GM04504 (cell line): ENCODE data around the gene STK16.

Source experiments
- DNase-seq: peaks from one replicate; pipeline ENCODE4 v3.0.0-alpha.2; 2012; ENCODE audit warnings: low read depth

Gene STK16

GRCh38 chr2:219214141-219214540 lies 31.1 kb upstream of the STK16 start:
- DNase-seq = no peak

DNA sequence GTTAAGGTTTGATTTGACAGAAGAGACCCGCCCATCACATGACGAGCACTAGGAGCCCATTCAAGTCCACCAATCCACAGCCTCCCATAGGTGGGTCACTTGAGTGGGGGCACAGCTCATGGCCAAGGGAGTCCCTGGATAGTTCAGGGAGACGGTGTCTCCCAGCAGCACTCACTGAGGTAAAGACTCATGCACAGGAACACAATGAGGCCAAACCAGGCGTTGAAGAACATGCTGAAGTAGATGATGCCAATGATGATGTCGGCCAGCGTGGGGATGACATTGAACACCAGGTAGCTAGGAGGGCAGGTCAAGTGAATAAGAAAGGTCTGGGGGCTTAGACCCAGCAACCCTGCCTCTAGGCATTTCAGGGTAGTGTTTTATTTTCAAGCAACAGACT lies 30.5 kb upstream of the STK16 start:
- no peak for DNase-seq

- no peak for DNase-seq
Observed at GRCh38 chr2:219215871-219216534, 29.3 kb upstream of the STK16 start.

GRCh38 chr2:219216535-219216915 lies 28.8 kb upstream of the STK16 start:
- no peak for DNase-seq

DNA sequence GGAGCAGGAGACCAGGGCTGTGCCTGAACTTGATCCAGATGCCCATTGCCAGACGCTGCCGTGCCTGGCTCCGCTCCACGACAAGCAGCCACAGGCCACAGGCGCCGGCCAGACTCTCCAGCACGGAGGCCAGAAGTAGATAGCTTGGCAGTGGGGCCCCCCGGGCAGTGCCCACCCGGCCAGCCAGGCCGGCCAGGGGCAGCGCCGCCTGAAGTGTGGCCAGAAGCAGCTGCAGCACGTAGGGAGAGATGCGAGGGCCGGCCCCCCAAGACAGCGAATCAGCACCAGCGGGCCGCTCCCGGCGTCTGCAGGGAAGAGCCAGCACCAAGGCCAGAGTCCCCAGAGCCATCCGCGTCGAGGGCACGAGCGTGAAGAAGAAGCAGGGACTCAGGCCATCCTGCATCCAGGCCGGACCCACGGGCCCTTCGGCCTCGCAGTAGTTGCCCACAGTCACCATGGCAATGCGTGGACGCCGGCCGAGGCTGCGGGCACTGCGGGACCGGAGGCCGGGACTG lies 27.0 kb upstream of the STK16 start:
- DNase-seq = peak; percentile 44

DNA sequence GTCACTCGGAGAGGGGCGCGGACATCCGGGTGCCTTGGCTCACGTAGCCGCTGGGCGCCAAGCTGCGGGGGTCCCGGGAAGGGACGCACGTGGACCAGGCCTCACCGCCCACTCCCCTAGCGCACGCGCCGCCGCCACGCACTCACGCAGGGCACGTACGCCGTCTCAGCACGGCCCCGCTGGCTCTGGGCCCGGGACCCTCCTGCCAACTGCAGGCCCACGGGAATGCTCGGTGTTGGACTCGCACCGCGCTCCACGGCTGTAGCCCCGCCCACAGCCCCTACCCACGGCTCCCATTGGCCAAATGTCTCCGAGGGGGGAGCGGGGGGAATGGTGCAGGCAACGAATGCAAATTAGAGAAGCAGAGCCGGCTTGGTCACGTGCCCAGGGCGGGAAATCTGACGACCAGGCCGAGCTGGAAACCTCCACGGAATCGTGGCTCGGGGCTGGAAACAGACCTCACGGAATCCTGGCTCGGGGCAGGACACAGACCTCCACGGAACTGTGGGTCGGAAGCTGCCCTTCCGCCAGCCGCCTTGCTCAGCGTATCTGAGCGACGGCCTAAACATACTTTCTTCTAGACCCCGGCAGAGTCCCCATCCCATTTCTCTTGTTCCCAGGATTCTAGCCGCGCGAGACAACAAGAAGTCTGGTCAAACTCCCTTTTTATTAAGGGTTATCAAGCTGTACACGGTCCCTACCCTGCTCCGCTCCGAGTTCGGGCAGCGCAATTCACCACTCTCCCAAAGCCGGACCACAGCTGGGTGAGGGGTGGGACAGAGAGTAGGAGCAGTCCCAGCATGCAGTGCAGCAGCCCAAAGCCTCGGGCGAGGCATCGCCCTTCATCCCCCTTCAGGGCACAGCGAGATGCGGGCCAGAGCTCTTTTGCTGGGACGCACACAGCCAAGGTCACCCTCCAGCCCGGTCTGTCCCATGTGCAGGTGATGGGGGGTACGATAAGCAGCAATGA lies 26.3 kb upstream of the STK16 start, which contains the start of gene ABCB6:
ABCB6 (minus strand) TSS at position 227 of the 970 bp plus-strand sequence. CDS start 285 bp downstream, outside the sequence.
- DNase-seq = peak; percentile 84

GRCh38 chr2:219219784-219220532 lies 25.3 kb upstream of the STK16 start:
- no peak for DNase-seq

- DNase-seq = no peak
Observed at GRCh38 chr2:219220652-219221402, 24.5 kb upstream of the STK16 start.

GRCh38 chr2:219221957-219222518 lies 23.2 kb upstream of the STK16 start:
- DNase-seq = no peak

GRCh38 chr2:219223831-219224610 lies 21.3 kb upstream of the STK16 start:
- no peak for DNase-seq

DNA sequence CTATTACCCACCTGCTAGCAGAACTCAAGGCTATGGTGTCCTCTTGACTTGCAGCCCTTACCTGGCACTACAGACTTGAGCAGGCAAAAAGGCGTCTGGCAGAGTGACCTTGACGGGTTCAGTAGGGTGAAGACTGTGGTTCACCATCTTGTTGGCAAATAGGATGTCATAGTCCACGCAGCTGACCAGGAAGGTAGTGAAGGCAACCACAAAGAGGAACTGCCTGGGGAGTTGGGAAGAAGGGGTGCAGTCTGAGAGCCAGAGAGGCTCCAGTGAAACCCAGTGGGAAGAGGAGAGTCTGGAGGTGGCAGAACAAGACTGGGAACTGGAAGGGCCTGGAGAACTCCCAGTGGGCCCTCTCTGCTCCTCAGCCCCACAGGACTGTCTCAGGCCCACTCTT lies 19.9 kb upstream of the STK16 start:
- no peak for DNase-seq

- no peak for DNase-seq
Observed at GRCh38 chr2:219228041-219228910, 17.0 kb upstream of the STK16 start.

DNA sequence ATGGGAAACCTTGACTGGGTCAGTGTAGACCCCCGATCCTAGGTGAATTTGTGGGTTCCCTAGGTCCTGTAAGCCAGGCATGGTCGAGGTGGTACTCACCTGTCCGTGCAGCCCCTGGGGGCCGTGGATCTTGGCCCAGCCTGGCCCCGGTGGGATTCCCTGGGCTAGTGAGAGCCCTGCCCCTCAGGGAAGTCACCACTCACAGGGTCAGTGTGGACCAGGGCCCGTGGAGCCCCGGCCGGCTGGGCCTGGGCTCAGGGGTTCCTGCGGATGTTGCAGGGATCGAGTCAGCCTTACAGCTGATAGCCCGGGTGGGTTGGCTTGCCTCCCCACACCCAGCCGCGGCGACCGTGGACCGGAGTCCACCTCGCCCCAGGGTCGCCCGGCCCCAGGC lies 16.4 kb upstream of the STK16 start:
- no peak for DNase-seq

DNA sequence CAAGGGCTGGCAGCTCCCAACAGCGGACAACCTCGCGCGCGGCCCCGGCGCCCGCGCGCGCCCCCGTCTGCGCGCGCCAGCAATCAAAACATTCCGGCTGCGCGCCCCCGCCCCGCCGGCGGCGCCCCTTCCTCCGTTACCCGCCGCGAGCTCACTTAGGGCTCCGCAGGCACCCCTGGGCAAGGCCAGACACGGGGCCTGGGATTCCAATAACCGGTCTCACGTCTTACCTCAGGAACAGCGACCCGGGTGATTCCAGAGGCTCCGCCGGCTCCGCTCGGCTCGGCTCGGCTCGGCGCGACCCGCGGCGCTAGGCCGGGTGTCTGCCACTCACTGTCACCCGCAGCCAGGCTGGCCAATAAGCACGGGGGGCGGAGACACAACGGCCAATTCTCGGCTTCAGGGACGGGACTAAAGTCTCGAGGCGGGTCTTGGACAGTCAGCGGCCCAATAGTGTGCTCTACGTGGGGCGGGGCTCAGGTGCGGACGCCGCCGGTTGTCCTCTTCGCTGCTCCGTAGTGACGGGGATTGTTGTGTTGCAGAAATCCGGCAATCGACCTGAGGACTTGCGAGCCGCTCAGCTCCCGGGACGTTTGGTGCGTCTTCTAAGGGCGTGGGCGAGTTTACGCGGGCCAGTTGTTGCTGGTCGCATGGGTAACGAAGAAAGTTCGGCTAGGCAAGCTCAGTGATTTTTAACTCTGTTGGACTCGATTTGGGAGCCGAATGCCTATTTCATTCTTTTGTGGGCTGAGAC lies 15.8 kb upstream of the STK16 start, which contains the start of the genes ANKZF1 and ATG9A:
ANKZF1 (plus strand) TSS at position 502 of the 754 bp plus-strand sequence. CDS start 452 bp downstream, outside the sequence.
ATG9A (minus strand) TSS at position 332 of the 754 bp plus-strand sequence. CDS start 1,612 bp downstream, outside the sequence.
- DNase-seq = peak; percentile 98

- DNase-seq = no peak
Observed at GRCh38 chr2:219230059-219230540, 15.2 kb upstream of the STK16 start.

- no peak for DNase-seq
Observed at GRCh38 chr2:219234331-219234730, 10.9 kb upstream of the STK16 start.

DNA sequence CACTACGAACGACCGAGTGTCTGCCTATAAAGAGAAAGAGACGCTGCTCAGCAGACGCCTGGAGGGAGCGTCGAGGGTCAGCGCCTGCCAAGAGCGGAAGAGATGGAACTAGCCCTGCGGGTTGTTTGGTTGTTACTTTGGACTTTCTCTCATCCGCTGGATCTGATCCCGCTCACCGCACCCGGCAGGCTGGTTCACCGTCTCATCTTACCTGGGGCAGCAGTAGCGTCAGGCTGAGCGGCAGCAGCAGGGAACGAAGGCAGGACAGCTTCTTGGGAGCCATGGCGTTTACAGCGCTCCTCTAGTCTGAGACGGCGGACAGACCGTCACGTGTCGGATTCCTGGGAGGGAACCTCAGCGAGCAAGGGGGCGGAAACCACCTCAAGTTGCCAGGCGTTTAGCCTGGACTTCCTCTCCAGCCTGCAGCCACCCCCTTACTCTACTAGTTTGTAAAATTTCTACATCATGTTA lies 2.0 kb upstream of the STK16 start:
- no peak for DNase-seq

DNA sequence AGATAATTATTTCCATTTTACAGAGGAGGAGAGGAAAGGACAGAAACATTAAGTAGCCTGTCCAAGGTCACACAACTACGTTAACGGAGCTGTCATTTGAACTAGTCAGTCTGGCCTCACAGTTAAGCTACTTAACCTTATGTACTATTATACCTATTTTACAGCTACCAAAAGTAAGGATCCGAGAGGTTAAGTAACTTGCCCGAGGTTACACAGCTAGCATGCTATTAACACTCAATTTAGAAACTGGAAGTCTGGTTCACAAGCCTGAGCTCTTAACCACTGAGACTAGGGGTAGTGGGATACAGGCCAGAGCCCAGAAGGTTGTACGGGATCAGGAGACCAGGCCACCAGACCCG lies 511 bp upstream of the STK16 start:
- no peak for DNase-seq
